Endothelial cell of umbilical vein (primary cell): Measurements from ENCODE around the gene AK8. TPM values are rescaled to one million over a fixed set of nuclear protein-coding genes. Genes with fewer than 3 reads are reported as not detected.

Source experiments
- BruUV-seq: library from RNA; stranded (reverse); fragments of 400-500 nt; replicated peaks from 2 replicates; lab custom pipeline; 2021; lab: Mats Ljungman, UMichigan
- CTCF ChIA-PET: fragments of 300-600, 350-600 bp; sonication (Branson Sonifier 250); formaldehyde crosslinking; loops from one replicate; lab custom pipeline; 2021; ENCODE audit warnings: antibody characterized with exemption, inconsistent platforms; lab: Charles Lee
- POLR2A ChIA-PET: fragments of 300-600, 350-600 bp; sonication (Branson Sonifier 250); formaldehyde crosslinking; loops from one replicate; lab custom pipeline; 2021; ENCODE audit warnings: antibody characterized with exemption, inconsistent platforms; lab: Charles Lee
- DNase-seq: peaks from one replicate; pipeline ENCODE4 v3.0.0-alpha.2; 2011; ENCODE audit warnings: low read depth, low spot score
- FAIRE-seq: peaks from 2 replicates; lab custom pipeline; 2011; peaks lifted over from hg19 to GRCh38; lab: Jason Lieb, UNC
- H2AFZ ChIP-seq: 2 replicates; pipeline ENCODE4 v1.6.0; 2012; ENCODE audit warnings: low read depth, low read length, control low read depth, inconsistent platforms
- H3K27ac ChIP-seq: 2 replicates; pipeline ENCODE4 v1.5.1; 2011; ENCODE audit warnings: low read depth, mild to moderate bottlenecking, control low read depth, low read length, moderate library complexity; ENCODE audit not compliant: insufficient read depth
- H3K27me3 ChIP-seq, 2 experiments: 2 replicates each; pipeline versions ENCODE4 v1.6.0 to v1.6.1; 2011; ENCODE audit warnings: low read length in 2 of 2, mixed read lengths in 1 of 2; ENCODE audit not compliant: control insufficient read depth in 2 of 2, insufficient read depth in 2 of 2
- H3K36me3 ChIP-seq, 2 experiments: 2 replicates in 1 of 2; 3 replicates in 1 of 2; pipeline ENCODE4 v1.5.1; 2011; ENCODE audit warnings: low read length in 2 of 2, mild to moderate bottlenecking in 1 of 2, moderate library complexity in 1 of 2; ENCODE audit not compliant: control insufficient read depth in 2 of 2, insufficient read depth in 2 of 2; ENCODE audit errors: extremely low read depth in 1 of 2
- H3K4me1 ChIP-seq: 3 replicates; pipeline ENCODE4 v1.5.1; 2011; ENCODE audit warnings: mild to moderate bottlenecking, low read length; ENCODE audit not compliant: control insufficient read depth, insufficient read depth; ENCODE audit errors: extremely low read depth
- H3K4me2 ChIP-seq: 2 replicates; pipeline ENCODE4 v1.6.1; 2011; ENCODE audit warnings: low read length, control low read depth, mixed read lengths; ENCODE audit not compliant: insufficient read depth
- H3K4me3 ChIP-seq, 3 experiments: fragments of 200-600 bp in 1 of 3; sonication (generic), shearing (Covaris generic) in 1 of 3; replicated peaks in 1 of 3; 2 replicates each; pipeline ENCODE4 v1.5.1; 2011 to 2016; ENCODE audit warnings: control low read depth in 3 of 3, low read length in 3 of 3, mild to moderate bottlenecking in 2 of 3, inconsistent platforms in 1 of 3, low read depth in 1 of 3, moderate library complexity in 1 of 3; ENCODE audit not compliant: insufficient read depth in 1 of 3
- H3K79me2 ChIP-seq: 2 replicates; pipeline ENCODE4 v1.6.0; 2012; ENCODE audit warnings: low read length, inconsistent platforms; ENCODE audit not compliant: control insufficient read depth, insufficient read depth
- H3K9ac ChIP-seq: replicated peaks from 2 replicates; pipeline ENCODE3; 2011; ENCODE audit warnings: low read length, control low read depth; ENCODE audit not compliant: insufficient read depth; ENCODE audit errors: extremely low read depth
- H3K9me1 ChIP-seq: replicated peaks from 3 replicates; pipeline ENCODE4 v1.6.0; 2011; ENCODE audit warnings: mild to moderate bottlenecking, low read length; ENCODE audit not compliant: control insufficient read depth, insufficient read depth; ENCODE audit errors: extremely low read depth
- H3K9me3 ChIP-seq: replicated peaks from 2 replicates; pipeline ENCODE4 v1.5.1; 2012; ENCODE audit warnings: low read length, inconsistent platforms; ENCODE audit not compliant: control insufficient read depth, insufficient read depth
- H4K20me1 ChIP-seq: replicated peaks from 2 replicates; pipeline ENCODE3; 2011; ENCODE audit warnings: mild to moderate bottlenecking, low read length; ENCODE audit not compliant: control insufficient read depth, insufficient read depth; ENCODE audit errors: extremely low read depth
- EZH2 ChIP-seq: IDR thresholded peaks from 2 replicates; pipeline ENCODE4 v1.6.1; 2012; ENCODE audit warnings: borderline replicate concordance, low read depth, mild to moderate bottlenecking, moderate library complexity, low read length, inconsistent platforms; ENCODE audit not compliant: severe bottlenecking
- FOS ChIP-seq: IDR thresholded peaks from 2 replicates; pipeline ENCODE4 v1.6.1; 2011; ENCODE audit warnings: mild to moderate bottlenecking, low read length, moderate library complexity, borderline replicate concordance; ENCODE audit not compliant: insufficient read depth
- GATA2 ChIP-seq: IDR thresholded peaks from 2 replicates; pipeline ENCODE4 v1.7.0; 2011; ENCODE audit warnings: low read depth, mild to moderate bottlenecking, moderate library complexity, mixed read lengths, low read length; ENCODE audit not compliant: insufficient read length, insufficient read depth
- JUN ChIP-seq: IDR thresholded peaks from 2 replicates; pipeline ENCODE4 v1.6.1; 2011; ENCODE audit warnings: borderline replicate concordance, low read depth; ENCODE audit not compliant: insufficient read length, insufficient read depth
- MYC ChIP-seq: IDR thresholded peaks from one replicate; pipeline ENCODE4 v1.6.1; 2011; ENCODE audit warnings: mild to moderate bottlenecking, low read depth, low read length
- POLR2A ChIP-seq: IDR thresholded peaks from 2 replicates; pipeline ENCODE4 v1.6.1; 2012; ENCODE audit warnings: low read depth, mild to moderate bottlenecking, control low read depth, low read length
- POLR2AphosphoS5 ChIP-seq: IDR thresholded peaks from 2 replicates; pipeline ENCODE4 v1.6.1; 2012; ENCODE audit warnings: low read depth, mild to moderate bottlenecking, control low read depth, low read length, moderate library complexity; ENCODE audit not compliant: insufficient read depth
- dilution Hi-C: fragments of 300-500 bp; cut with MboI; formaldehyde crosslinking; loops from one replicate; pipeline ENCODE4 v1.15.0; 2019; ENCODE audit warnings: low sequenced_read_pairs; ENCODE audit not compliant: extremely low pct_ligation_motif_present
- intact Hi-C: fragments of 100-400 bp; cut with micrococcal nuclease; formaldehyde crosslinking; loops from one replicate; pipeline ENCODE4 v1.10.0; 2022
- polyA plus RNA-seq, 4 experiments: library from polyadenylated mRNA; depleted of rRNA in 3 of 4; stranded (reverse) in 3 of 4; unstranded in 1 of 4; fragments of >200 nt; gene quantifications; 2 replicates each; pipeline versions ENCODE4 v1.2.1 to v1.2.3, GENCODE V29; 2011 to 2012; ENCODE audit warnings: missing spikeins in 1 of 4
- total RNA-seq: library from RNA; stranded (reverse); gene quantifications from 2 replicates; pipeline ENCODE4 v1.2.3, GENCODE V29; 2021
- TF ChIP-seq, protein P1 (sequence below), 2 donors: IDR thresholded peaks; 1 replicate in 1 of 2; 2 replicates in 1 of 2; pipeline ENCODE4 v1.5.1; 2011; ENCODE audit warnings: low read length in 2 of 2, mild to moderate bottlenecking in 2 of 2, moderate library complexity in 2 of 2, control low read depth in 1 of 2, inconsistent platforms in 1 of 2, low read depth in 1 of 2; ENCODE audit not compliant: insufficient read depth in 1 of 2; ENCODE audit errors: extremely low read depth in 1 of 2
- TF ChIP-seq, protein P2 (sequence below): IDR thresholded peaks from 2 replicates; pipeline ENCODE4 v1.6.1; 2011; ENCODE audit not compliant: insufficient read depth, insufficient read length

Gene AK8
- total and polyA plus RNA-seq, 2 donors (not counting 3 experiments of a cell fraction or from before 2014, with no cell fraction given): 0.06 TPM; not detected in 1

DNA sequence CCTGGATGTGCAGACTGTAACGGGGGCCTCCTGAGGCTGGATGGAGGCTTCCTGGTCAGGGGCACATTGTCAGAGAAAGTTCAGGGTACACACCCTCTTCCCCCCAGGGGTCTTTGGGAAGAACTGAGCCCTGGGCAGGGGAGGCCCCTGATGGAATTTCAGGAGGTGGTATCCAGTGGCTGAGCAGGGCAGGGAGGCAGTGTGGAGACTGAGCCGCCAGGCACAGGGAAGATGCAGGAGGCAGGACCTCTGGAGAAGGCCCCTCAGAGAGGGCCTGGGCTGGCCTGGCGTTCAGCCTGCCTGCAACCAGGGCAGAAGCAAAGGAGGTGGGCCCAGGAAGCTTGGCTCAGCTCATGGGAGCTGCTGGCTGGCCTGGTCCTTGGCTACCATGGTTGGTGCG is 154.3 kb downstream of the AK8 start:
- dilution Hi-C loops: no loop called here
- POLR2A ChIA-PET: no interaction called here

More for the DNA sequence above, 154.3 kb downstream of the AK8 start:
- CTCF ChIA-PET: interaction anchor here (2.1 kb wide), 1 partner anchor 11 kb away, joined by 5 read pairs; no protein-coding TSS in a partner anchor
- no peaks in the 10 kb centered on the region for H3K79me2 ChIP-seq
- no peak overlapping the region for H2AFZ ChIP-seq
- no peak overlapping the region for H3K4me2 ChIP-seq
- no peaks in the 10 kb centered on the region for H3K4me1 ChIP-seq
- H4K20me1 ChIP-seq: no peaks in the 10 kb centered on the region
- TF ChIP-seq, protein P1, sequence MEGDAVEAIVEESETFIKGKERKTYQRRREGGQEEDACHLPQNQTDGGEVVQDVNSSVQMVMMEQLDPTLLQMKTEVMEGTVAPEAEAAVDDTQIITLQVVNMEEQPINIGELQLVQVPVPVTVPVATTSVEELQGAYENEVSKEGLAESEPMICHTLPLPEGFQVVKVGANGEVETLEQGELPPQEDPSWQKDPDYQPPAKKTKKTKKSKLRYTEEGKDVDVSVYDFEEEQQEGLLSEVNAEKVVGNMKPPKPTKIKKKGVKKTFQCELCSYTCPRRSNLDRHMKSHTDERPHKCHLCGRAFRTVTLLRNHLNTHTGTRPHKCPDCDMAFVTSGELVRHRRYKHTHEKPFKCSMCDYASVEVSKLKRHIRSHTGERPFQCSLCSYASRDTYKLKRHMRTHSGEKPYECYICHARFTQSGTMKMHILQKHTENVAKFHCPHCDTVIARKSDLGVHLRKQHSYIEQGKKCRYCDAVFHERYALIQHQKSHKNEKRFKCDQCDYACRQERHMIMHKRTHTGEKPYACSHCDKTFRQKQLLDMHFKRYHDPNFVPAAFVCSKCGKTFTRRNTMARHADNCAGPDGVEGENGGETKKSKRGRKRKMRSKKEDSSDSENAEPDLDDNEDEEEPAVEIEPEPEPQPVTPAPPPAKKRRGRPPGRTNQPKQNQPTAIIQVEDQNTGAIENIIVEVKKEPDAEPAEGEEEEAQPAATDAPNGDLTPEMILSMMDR (IDR thresholded peaks at IDR 0.05; ENCODE audit: extremely low read depth in 1 of 2, insufficient read depth in 1 of 2, low read depth in 1 of 2, low read length in 2 of 2): no peak
- TF ChIP-seq GATA2 (no peak), POLR2AphosphoS5 (no peak), JUN (no peak), FOS (no peak), EZH2 (no peak), MYC (no peak), POLR2A (no peak)
- TF ChIP-seq, protein P2, sequence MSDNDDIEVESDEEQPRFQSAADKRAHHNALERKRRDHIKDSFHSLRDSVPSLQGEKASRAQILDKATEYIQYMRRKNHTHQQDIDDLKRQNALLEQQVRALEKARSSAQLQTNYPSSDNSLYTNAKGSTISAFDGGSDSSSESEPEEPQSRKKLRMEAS: no peak
- FAIRE-seq (no peak), DNase-seq (no peak)
- H3K4me3 ChIP-seq: no peak overlapping the region
- H3K36me3 ChIP-seq: no peaks in the 10 kb centered on the region
- BruUV-seq: no TSS peak
- H3K27ac ChIP-seq: no peak overlapping the region
- intact Hi-C loops: no loop called here
- no peaks in the 10 kb centered on the region for H3K9me3 ChIP-seq
- no peak overlapping the region for H3K9ac ChIP-seq
- H3K27me3 ChIP-seq: no peaks in the 10 kb centered on the region
- H3K9me1 ChIP-seq: no peaks in the 10 kb centered on the region
